Measurements from ENCODE around the gene PDCD2. TPM values are rescaled to one million over a fixed set of nuclear protein-coding genes. Genes with fewer than 3 reads are reported as not detected.

Gene PDCD2
- total RNA-seq, 1 experiment from 2014 or later = 43.1 TPM

DNA sequence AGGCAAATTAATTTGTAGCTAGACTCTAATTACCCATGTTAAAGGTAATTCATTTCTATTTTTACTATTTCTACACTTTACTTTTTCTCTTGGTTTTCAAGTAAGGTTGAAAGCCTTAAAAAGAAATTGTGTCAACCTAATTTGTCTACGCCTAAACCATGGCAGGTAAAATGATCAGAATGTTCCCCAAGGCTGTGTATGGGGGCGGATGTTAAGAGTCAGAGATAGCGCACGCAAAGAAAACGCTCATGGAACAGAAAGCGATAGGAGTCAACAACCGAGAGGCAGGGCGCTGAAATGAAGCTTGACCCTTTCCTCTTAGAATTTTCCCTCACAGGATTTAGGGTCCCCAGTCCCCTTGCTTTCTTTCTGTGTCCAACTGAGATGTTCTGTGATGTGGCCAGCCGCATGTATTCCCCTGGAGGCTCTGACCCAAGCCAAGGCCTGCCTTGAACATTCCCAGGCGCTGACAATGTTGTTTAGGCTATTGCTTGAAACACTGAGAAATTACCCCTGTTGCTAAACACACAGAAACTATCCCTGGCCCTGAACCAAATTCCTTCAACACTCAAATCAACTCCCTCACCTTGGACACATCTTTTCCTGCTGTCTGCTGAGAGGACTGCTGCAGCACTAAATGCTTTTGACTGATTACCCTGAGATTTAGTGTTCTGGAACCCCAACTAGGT lies 42.3 kb downstream of the PDCD2 start:
- CTCF ChIA-PET = no interaction called here
- H3K27me3 ChIP-seq (ENCODE audit: insufficient read depth, low read depth) = no peaks in the 10 kb centered on the region
- H3K27ac ChIP-seq = no peak overlapping the region
- no peaks in the 10 kb centered on the region for H3K4me1 ChIP-seq (replicated peaks; ENCODE audit: insufficient read depth)
- H3K4me3 ChIP-seq = no peak overlapping the region
- H3K9me2 ChIP-seq (ENCODE audit: insufficient read depth) = no peaks in the 10 kb centered on the region
- POLR2A ChIA-PET (ENCODE audit: unreplicated experiment) = no interaction called here
- no peak overlapping the region for H3K4me2 ChIP-seq
- peaks cover 57% of the 10 kb centered on the region for H3K79me2 ChIP-seq (ENCODE audit: low read depth)
- BruUV-seq (replicated peaks) = no TSS peak
- intact Hi-C loops (cut with micrococcal nuclease; ENCODE audit: unreplicated experiment) = no loop called here
- peaks cover 4% of the 10 kb centered on the region for H3F3A ChIP-seq (ENCODE audit: insufficient read depth, low read depth)
- H3K36me3 ChIP-seq (ENCODE audit: low read depth) = peaks cover 74% of the 10 kb centered on the region
- H2AFZ ChIP-seq = no peak overlapping the region
- peaks cover 99% of the 10 kb centered on the region for H4K20me1 ChIP-seq (ENCODE audit: insufficient read depth)
- no peak for DNase-seq
- no peak for TF ChIP-seq EZH2 (IDR thresholded peaks at IDR 0.05; ENCODE audit: low read depth)
- TF ChIP-seq, protein P1, sequence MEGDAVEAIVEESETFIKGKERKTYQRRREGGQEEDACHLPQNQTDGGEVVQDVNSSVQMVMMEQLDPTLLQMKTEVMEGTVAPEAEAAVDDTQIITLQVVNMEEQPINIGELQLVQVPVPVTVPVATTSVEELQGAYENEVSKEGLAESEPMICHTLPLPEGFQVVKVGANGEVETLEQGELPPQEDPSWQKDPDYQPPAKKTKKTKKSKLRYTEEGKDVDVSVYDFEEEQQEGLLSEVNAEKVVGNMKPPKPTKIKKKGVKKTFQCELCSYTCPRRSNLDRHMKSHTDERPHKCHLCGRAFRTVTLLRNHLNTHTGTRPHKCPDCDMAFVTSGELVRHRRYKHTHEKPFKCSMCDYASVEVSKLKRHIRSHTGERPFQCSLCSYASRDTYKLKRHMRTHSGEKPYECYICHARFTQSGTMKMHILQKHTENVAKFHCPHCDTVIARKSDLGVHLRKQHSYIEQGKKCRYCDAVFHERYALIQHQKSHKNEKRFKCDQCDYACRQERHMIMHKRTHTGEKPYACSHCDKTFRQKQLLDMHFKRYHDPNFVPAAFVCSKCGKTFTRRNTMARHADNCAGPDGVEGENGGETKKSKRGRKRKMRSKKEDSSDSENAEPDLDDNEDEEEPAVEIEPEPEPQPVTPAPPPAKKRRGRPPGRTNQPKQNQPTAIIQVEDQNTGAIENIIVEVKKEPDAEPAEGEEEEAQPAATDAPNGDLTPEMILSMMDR (conservative IDR thresholded peaks at IDR 0.05) = no peak
- no peaks in the 10 kb centered on the region for H3K9me3 ChIP-seq (ENCODE audit: insufficient read depth, low read depth)

DNA sequence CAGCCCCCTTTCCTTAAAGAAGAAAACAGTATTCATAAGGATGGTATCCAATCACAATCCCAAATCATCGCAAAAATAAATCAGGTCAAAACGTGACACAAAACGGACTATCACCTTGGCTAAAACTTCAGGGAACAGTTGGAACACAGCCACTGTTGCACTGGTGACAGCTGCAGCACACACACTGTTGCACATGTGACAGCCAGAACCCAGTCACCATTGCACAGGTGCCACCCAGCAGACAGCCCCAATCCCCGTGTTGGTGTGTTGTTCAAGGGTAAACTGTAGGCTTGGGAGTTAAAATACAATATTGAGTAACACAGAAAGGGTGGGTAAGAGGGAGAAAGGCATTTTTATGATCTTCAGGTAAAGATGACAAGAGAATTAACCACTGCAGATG lies 47.1 kb downstream of the PDCD2 start:
- intact Hi-C loops (cut with micrococcal nuclease; ENCODE audit: unreplicated experiment) = no loop called here

DNA sequence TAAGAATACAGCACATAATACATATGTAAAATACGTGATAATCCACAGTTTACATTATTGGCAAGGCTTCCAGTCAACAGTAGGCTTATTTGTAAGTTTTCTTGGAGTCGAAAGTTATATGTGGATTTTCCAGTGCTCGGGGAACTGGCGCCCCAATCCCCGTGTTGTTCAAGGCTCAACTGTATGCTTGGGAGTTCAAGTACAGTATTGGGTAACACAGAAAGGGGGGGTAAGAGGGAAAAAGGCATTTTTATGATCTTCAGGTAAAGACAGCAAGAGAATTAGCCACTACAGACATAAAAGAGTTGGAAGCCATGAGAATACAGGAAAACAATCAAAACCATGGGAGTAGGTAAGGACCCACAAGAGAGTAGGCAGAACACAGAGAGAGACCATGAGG lies 47.8 kb downstream of the PDCD2 start:
- H3K36me3 ChIP-seq (ENCODE audit: low read depth) = peaks cover 50% of the 10 kb centered on the region
- DNase-seq = no peak
- POLR2A ChIA-PET (ENCODE audit: unreplicated experiment) = no interaction called here
- no peaks in the 10 kb centered on the region for H3K9me3 ChIP-seq (ENCODE audit: insufficient read depth, low read depth)
- H3K27ac ChIP-seq = no peak overlapping the region
- H3K4me1 ChIP-seq (replicated peaks; ENCODE audit: insufficient read depth) = no peaks in the 10 kb centered on the region
- no peaks in the 10 kb centered on the region for H3K9me2 ChIP-seq (ENCODE audit: insufficient read depth)
- H3K4me2 ChIP-seq = no peak overlapping the region
- 0 out of 2 replicates have a peak, but pooled peaks cover 14% of the 10 kb centered on the region for H3K79me2 ChIP-seq (ENCODE audit: low read depth)
- intact Hi-C loops (cut with micrococcal nuclease; ENCODE audit: unreplicated experiment) = no loop called here
- TF ChIP-seq, protein P1 (conservative IDR thresholded peaks at IDR 0.05) = no peak
- TF ChIP-seq EZH2 (IDR thresholded peaks at IDR 0.05; ENCODE audit: low read depth) = no peak
- H3K4me3 ChIP-seq = no peak overlapping the region
- BruUV-seq (replicated peaks) = no TSS peak
- H4K20me1 ChIP-seq (ENCODE audit: insufficient read depth) = peaks cover 74% of the 10 kb centered on the region
- peaks cover 40% of the 10 kb centered on the region for H3F3A ChIP-seq (ENCODE audit: insufficient read depth, low read depth)
- no peak overlapping the region for H2AFZ ChIP-seq
- CTCF ChIA-PET = no interaction called here
- H3K27me3 ChIP-seq (ENCODE audit: insufficient read depth, low read depth) = no peaks in the 10 kb centered on the region

More for the DNA sequence above, 47.1 kb downstream of the PDCD2 start:
- Histone ChIP-seq H4K20me1 (ENCODE audit: insufficient read depth) (peaks cover 81% of the 10 kb centered on the region), H3K27ac (no peak overlapping the region), H3K4me2 (no peak overlapping the region), H2AFZ (no peak overlapping the region), H3K9me2 (ENCODE audit: insufficient read depth) (no peaks in the 10 kb centered on the region), H3K4me3 (no peak overlapping the region), H3F3A (ENCODE audit: insufficient read depth, low read depth) (peaks cover 38% of the 10 kb centered on the region), H3K36me3 (ENCODE audit: low read depth) (peaks cover 56% of the 10 kb centered on the region), H3K27me3 (ENCODE audit: insufficient read depth, low read depth) (no peaks in the 10 kb centered on the region), H3K4me1 (replicated peaks; ENCODE audit: insufficient read depth) (no peaks in the 10 kb centered on the region), H3K79me2 (ENCODE audit: low read depth) (0 out of 2 replicates have a peak, but pooled peaks cover 20% of the 10 kb centered on the region), H3K9me3 (ENCODE audit: insufficient read depth, low read depth) (no peaks in the 10 kb centered on the region)
- no peak for DNase-seq
- POLR2A ChIA-PET (ENCODE audit: unreplicated experiment) = no interaction called here
- BruUV-seq (replicated peaks) = no TSS peak
- no peak for TF ChIP-seq EZH2 (IDR thresholded peaks at IDR 0.05; ENCODE audit: low read depth)
- TF ChIP-seq, protein P1 (conservative IDR thresholded peaks at IDR 0.05) = no peak
- CTCF ChIA-PET = no interaction called here

All from PC-9 (cell line).